B cell (primary cell): ENCODE results near the gene ARHGAP12.

Experiments
- CTCF ChIP-seq: fragments of 200-600 bp; IDR thresholded peaks from one replicate; pipeline ENCODE4 v1.8.0; 2022; ENCODE audit warnings: antibody characterized with exemption, mild to moderate bottlenecking
- EZH2 ChIP-seq: IDR thresholded peaks from 2 replicates; pipeline ENCODE4 v1.6.1; 2012; ENCODE audit warnings: borderline replicate concordance, low read depth, mild to moderate bottlenecking, moderate library complexity, low read length; ENCODE audit not compliant: insufficient read depth, poor library complexity, severe bottlenecking

- TF ChIP-seq CTCF = no peak
- no peak for TF ChIP-seq EZH2
Measured at GRCh38 chr10:31765541-31765940, 163.1 kb downstream of the ARHGAP12 start.
